Astrocyte (in vitro differentiated cells and primary cell): ENCODE measurements around the gene RPRD1B.

ENCODE experiments used
- EZH2 ChIP-seq: IDR thresholded peaks from 2 replicates; pipeline ENCODE4 v1.6.1; 2012; ENCODE audit warnings: mild to moderate bottlenecking, low read length, inconsistent platforms; ENCODE audit not compliant: insufficient read depth
- TF ChIP-seq, protein P1 (sequence below): IDR thresholded peaks from 2 replicates; pipeline ENCODE4 v1.5.1; 2011; ENCODE audit warnings: low read depth, mild to moderate bottlenecking, inconsistent platforms, low read length, moderate library complexity; ENCODE audit not compliant: insufficient read depth

DNA sequence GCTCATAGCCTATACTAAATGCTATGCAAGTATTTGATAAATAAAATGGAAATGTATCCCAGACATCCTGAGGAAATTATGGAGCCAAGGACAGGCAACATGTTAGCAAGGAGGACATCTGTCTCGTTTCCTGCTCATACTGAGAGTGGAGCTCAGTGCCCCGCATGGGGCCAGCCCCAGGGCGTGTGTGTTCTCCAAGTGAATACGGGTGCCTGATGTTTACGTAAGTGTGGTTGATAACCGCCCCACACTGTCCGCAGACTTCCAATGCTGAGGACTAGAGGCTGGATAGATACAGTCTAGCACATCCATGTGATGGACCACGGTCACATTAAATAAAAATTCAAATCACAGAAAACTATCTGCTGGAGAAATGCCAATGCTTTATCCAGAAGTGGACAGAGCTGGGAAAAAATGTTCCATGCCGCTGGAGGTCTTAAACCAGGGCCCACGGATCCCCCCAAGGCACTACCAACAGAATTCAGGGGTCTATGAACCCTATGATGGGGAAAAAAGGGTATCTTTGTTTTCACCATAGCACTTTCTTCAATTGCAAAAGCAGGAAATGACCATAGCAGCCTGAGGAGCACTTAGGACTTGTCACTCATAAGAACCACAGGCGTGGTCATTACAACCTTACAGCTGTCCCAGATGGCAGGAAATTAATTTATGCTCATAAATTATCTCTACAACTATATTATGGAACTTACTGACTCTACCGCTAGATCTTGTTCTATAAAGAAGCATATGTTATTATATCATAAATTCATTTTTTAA is 106.6 kb downstream of the RPRD1B start:
- TF ChIP-seq, protein P1, sequence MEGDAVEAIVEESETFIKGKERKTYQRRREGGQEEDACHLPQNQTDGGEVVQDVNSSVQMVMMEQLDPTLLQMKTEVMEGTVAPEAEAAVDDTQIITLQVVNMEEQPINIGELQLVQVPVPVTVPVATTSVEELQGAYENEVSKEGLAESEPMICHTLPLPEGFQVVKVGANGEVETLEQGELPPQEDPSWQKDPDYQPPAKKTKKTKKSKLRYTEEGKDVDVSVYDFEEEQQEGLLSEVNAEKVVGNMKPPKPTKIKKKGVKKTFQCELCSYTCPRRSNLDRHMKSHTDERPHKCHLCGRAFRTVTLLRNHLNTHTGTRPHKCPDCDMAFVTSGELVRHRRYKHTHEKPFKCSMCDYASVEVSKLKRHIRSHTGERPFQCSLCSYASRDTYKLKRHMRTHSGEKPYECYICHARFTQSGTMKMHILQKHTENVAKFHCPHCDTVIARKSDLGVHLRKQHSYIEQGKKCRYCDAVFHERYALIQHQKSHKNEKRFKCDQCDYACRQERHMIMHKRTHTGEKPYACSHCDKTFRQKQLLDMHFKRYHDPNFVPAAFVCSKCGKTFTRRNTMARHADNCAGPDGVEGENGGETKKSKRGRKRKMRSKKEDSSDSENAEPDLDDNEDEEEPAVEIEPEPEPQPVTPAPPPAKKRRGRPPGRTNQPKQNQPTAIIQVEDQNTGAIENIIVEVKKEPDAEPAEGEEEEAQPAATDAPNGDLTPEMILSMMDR: no peak
- no peak for TF ChIP-seq EZH2
